Choroid plexus epithelial cell (primary cell): Measurements from ENCODE around the gene KRTAP5-5.

Experiments
- DNase-seq: peaks from one replicate; pipeline ENCODE4 v3.0.0-alpha.2; 2010; ENCODE audit warnings: low read depth
- H3K4me3 ChIP-seq: 2 replicates; pipeline ENCODE4 v1.5.1; 2011; ENCODE audit warnings: low read depth, mild to moderate bottlenecking, control low read depth, low read length, moderate library complexity
- TF ChIP-seq, protein P1 (sequence below): conservative IDR thresholded peaks from 2 replicates; pipeline ENCODE4 v1.5.1; 2011; ENCODE audit warnings: low read depth, mild to moderate bottlenecking, control low read depth, inconsistent platforms, low read length, moderate library complexity

Gene KRTAP5-5

GRCh38 chr11:1671658-1672057 is 42.1 kb downstream of the KRTAP5-5 start:
- H3K4me3 ChIP-seq: no peak overlapping the region
- no peak for DNase-seq
- TF ChIP-seq, protein P1, sequence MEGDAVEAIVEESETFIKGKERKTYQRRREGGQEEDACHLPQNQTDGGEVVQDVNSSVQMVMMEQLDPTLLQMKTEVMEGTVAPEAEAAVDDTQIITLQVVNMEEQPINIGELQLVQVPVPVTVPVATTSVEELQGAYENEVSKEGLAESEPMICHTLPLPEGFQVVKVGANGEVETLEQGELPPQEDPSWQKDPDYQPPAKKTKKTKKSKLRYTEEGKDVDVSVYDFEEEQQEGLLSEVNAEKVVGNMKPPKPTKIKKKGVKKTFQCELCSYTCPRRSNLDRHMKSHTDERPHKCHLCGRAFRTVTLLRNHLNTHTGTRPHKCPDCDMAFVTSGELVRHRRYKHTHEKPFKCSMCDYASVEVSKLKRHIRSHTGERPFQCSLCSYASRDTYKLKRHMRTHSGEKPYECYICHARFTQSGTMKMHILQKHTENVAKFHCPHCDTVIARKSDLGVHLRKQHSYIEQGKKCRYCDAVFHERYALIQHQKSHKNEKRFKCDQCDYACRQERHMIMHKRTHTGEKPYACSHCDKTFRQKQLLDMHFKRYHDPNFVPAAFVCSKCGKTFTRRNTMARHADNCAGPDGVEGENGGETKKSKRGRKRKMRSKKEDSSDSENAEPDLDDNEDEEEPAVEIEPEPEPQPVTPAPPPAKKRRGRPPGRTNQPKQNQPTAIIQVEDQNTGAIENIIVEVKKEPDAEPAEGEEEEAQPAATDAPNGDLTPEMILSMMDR: no peak

DNA sequence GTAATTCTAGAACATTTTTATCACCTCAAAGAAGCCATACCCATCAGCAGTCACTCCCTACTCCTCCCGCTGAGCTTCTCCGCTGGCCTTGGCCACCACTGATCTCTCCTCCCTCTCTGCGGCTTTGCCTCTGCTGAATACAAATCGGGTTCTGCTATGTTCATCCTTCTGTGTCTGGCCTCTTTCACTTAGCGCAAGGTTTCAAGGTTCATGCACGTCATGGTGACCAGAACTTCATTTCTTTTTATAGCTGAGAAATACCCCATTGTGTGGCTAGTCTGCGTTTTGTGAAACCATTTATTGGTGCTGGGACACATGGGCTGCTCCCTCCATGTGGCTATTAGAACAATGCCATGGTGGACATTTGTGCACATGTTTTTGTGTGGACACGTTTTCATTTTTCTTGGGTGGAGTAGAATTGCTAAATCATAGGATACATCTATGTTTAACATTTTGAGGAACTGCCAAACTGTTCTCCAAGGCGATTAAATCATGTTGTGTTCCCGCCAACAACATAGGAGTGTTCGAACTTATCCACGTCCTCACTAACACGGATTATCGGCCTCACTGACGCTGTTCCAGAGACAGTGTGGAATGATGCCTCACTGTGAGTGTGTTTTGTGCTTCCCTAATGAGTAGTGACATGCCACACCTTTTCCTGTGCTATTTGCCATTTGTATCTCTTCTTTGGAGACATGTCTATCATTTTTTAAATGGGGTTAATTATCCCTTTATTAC is 43.2 kb downstream of the KRTAP5-5 start:
- TF ChIP-seq, protein P1: no peak
- DNase-seq: no peak
- no peak overlapping the region for H3K4me3 ChIP-seq

DNA sequence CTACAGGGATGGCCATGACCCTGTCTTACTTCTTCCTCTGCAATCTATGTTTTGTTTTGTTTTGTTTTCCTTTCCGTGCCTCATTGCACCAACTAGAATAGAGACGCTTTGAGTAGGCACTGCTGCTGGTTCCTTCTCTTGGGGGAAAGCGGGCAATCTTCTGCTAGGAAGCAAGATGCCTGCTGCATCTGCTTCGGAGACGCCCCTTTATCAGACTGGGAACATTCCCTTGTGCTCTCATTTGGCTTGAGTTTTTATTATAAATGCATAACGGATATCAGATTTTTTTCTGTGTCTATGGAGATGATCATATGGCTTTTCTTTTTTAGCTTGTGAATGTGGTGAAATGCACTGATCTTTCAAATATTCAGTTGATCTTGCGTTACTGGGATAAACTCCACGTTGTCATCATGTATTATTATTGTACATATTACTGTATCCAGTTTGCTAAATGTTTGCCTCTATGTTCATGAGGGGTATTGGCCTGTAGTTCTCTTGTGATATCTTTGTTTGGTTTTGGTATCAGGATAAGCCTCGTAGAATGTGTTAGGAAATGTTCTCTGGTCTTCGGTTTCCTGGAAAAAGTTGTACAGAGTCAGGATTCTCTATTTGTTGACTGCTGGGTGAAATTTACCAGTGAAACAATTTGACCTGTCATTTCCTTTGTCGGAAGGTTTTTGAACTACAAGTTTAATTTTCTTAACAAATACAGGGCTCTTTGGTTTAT is 44.0 kb downstream of the KRTAP5-5 start:
- DNase-seq: no peak
- H3K4me3 ChIP-seq: no peak overlapping the region
- TF ChIP-seq, protein P1: no peak

DNA sequence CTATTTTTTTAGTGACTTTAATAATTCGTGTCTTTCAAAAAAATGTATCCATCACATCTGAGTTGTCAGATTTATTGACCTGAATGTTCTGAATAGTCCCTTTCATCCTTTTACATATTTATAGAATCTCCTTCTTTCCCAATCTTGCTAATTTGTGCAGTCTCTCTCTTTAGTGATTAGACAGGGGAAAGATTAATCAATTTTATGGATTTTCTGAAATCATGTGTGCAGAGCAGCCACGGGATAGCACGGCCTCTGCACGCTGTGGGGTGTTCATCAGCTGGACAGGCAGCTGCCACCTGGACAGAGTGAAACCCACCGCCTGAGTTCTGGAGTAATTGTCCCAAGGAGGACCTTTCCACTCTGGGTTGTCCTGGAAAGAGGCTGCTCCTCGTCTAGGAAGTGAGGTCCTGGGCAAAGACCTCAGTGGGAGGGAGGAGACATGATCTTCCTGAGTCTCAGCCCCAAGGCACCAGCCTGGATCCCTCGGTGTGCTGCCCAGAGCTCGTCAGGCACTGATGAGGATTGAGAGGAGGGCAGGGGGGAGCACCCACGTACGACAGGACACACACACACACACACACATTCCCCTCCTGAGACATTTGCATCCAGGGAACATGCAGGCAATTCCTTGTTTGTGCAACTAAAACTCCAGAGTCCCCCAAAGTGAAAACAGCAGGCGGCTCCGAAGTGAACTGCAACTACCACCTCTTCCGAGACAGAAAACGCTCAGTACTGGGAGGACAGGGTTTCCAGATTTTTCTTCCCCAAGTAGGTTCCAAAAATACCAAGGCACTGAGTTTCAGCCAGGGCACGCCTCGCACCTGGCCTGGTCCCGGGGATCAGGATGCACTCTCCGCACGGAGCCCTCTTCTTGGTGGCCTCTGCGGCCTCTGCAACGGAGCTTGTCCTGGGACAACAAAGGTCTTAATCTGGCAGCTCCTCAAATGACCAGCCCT is 44.9 kb downstream of the KRTAP5-5 start:
- no peak for DNase-seq
- TF ChIP-seq, protein P1: no peak
- no peak overlapping the region for H3K4me3 ChIP-seq

- DNase-seq: no peak
- no peak overlapping the region for H3K4me3 ChIP-seq
- TF ChIP-seq, protein P1: no peak
Observed at GRCh38 chr11:1675536-1676228, 46.1 kb downstream of the KRTAP5-5 start.

- TF ChIP-seq, protein P1: no peak
Observed at GRCh38 chr11:1676229-1676740, 46.7 kb downstream of the KRTAP5-5 start.

More at GRCh38 chr11:1676229-1676740, 46.7 kb downstream of the KRTAP5-5 start:
- DNase-seq: no peak
- no peak overlapping the region for H3K4me3 ChIP-seq
